ENCODE measurements around the gene UNC93B1.
"Not testable (repeated sequence)": the region's sequence is repeated elsewhere in the genome, so short reads cannot be mapped to it uniquely, and the experiment has no call there.

UNC93B1 gene

DNA sequence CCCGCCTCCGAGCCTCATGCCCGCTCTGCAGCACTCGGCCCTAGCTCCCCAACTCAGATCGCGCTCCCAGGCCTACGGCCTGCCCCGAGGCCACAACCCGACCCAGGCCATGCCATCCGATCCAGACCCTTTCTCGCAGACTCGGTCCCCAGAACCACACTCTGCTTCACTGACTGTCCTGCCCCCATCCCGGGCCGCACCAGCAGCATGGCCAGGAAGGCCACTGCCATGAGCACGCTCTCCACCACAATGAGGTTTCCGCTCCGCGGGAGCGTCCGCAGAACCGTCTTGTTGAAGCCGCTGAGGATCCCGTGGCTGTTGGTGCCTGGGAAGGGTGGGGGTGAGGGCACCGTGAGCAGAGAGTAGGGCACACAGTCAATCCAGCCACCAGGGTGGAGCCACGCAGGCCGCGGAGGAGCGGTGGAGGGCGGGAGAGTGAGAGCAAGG lies 6.4 kb downstream of the UNC93B1 start:
- in situ Hi-C loops (cut with MboI; ENCODE audit: low sequenced_read_pairs, unreplicated experiment) = no loop called here
- TF ChIP-seq, protein P1, sequence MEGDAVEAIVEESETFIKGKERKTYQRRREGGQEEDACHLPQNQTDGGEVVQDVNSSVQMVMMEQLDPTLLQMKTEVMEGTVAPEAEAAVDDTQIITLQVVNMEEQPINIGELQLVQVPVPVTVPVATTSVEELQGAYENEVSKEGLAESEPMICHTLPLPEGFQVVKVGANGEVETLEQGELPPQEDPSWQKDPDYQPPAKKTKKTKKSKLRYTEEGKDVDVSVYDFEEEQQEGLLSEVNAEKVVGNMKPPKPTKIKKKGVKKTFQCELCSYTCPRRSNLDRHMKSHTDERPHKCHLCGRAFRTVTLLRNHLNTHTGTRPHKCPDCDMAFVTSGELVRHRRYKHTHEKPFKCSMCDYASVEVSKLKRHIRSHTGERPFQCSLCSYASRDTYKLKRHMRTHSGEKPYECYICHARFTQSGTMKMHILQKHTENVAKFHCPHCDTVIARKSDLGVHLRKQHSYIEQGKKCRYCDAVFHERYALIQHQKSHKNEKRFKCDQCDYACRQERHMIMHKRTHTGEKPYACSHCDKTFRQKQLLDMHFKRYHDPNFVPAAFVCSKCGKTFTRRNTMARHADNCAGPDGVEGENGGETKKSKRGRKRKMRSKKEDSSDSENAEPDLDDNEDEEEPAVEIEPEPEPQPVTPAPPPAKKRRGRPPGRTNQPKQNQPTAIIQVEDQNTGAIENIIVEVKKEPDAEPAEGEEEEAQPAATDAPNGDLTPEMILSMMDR (IDR thresholded peaks at IDR 0.05; ENCODE audit: borderline replicate concordance, control extremely low read depth, extremely low read depth, insufficient read depth, missing control alignments) = no peak
- DNase-seq (ENCODE audit: low spot score) = no peak

DNA sequence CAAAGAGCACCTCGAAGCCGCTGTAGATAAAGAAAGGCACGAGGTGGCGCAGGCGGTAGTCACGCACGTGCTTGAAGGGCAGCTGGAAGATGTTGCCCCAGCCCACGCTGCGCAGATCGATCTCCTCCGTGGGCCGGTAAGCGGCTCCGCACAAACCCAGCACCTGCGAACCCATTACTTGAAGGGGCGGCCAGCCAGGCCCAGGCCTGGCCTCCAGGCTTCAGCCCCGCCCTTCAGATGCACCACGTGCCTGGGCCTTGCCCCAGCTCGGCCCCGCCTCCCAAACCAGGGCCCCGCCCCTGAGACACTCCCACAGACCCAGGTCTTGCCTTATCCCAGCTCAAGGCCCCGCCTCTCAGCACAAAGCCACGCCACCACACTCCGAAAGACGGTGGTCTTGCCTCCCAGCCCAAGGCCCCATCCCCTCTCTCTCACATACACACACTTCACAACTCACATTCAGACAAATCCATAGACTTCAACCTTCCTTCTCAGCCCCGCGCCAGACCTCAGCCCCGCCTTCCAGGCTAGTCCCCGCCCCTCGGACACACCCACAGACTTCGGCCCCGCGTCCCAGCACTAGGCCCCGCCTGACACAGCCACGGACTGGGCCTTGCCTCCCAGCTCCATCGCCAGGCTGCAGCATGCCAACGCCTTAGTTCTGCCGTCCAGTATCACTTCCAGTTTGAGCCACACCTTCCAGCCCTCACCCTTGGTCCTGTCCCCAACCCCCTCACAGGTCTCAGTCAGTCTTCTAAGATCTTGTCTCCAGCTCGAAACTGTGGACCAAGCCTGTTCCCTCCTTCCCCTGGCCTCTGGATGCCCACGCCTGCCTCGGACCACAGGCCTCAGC lies 7.0 kb downstream of the UNC93B1 start:
- in situ Hi-C loops (cut with MboI; ENCODE audit: low sequenced_read_pairs, unreplicated experiment) = no loop called here
- TF ChIP-seq, protein P1 (IDR thresholded peaks at IDR 0.05; ENCODE audit: borderline replicate concordance, control extremely low read depth, extremely low read depth, insufficient read depth, missing control alignments) = no peak
- DNase-seq (ENCODE audit: low spot score) = no peak

DNA sequence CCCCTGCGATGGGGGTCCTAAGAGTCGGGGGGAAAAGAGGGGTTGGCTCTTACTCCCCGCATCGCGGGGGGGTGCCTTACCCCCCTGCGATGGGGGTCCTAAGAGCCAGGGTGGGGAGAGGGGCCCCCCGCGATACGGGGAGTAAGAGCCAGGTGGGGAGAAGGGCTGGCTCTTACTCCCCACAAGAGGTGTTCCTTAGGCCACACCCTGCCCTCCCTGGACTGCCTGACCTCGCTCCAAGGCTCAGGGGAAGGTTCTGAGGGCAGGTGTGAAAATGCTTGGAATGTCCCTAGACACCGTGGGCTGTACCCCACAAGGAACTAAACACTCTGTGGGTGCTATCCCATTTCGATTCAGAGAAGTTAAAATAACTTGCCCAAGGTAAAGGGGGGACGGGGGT lies 7.8 kb downstream of the UNC93B1 start:
- DNase-seq (ENCODE audit: low spot score) = peak; percentile 8
- in situ Hi-C loops (cut with MboI; ENCODE audit: low sequenced_read_pairs, unreplicated experiment) = no loop called here
- TF ChIP-seq, protein P1 (IDR thresholded peaks at IDR 0.05; ENCODE audit: borderline replicate concordance, control extremely low read depth, extremely low read depth, insufficient read depth, missing control alignments) = no peak

DNA sequence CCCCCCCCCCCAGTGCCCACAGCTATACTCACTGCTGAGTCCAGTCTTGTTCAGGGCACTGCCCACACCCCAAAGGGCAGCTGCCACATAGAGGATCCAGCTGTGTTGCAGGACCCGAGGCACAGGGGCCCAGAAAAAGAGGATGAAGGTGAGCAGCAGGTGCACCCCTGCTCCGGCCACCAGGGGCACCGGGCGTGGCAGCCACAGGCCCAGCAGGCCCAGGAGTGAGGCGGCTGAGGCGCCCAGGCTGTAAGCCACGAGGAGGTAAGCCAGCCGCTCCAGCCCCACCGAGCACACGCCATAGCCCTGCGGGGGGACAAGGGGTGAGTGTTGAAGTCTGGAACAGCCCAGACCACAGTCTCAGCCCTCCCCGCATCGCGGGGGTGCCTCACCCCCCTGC lies 8.3 kb downstream of the UNC93B1 start:
- DNase-seq (ENCODE audit: low spot score); in situ Hi-C loops (cut with MboI; ENCODE audit: low sequenced_read_pairs, unreplicated experiment): not testable (repeated sequence)

DNA sequence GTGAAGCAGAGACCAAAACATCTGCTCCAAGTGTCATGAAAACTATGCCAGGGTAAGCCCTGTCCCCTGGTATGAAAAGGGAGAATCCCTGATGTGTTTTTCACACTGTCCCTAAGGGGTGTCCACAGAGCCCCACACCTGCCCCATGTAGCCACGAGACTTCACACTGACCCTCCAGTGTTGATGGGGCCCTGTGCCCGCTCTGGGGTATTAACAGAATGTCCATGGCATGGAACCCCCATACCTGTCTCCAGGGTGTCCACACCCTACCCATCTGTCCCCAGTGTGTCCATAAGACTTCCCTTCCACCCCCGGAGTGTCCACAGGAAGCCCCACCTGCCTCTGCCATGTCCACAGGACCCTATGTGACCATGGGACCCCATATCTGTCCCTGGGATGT lies 8.8 kb downstream of the UNC93B1 start:
- DNase-seq (ENCODE audit: low spot score) = peak; percentile 3
- in situ Hi-C loops (cut with MboI; ENCODE audit: low sequenced_read_pairs, unreplicated experiment) = not testable (repeated sequence)

DNA sequence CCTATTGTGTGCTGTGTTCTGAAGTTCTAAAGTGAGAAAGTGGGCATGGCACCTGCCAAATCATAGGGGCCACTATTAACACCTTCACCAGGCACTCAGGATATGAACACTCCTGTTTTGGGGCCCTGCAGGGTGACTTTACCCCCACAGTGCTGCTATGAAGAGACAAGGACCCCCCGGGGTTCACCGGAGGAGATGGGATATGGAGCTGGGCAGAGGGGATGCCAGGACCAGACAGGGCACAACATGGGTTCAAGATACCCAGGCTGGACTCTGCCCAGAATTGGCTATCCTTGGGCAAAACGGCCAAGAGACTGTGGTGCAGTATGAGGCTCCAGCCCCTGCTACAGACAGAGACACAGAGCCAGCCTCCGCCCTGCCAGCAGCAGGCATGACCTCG lies 9.5 kb downstream of the UNC93B1 start:
- in situ Hi-C loops (cut with MboI; ENCODE audit: low sequenced_read_pairs, unreplicated experiment); DNase-seq (ENCODE audit: low spot score): not testable (repeated sequence)

DNA sequence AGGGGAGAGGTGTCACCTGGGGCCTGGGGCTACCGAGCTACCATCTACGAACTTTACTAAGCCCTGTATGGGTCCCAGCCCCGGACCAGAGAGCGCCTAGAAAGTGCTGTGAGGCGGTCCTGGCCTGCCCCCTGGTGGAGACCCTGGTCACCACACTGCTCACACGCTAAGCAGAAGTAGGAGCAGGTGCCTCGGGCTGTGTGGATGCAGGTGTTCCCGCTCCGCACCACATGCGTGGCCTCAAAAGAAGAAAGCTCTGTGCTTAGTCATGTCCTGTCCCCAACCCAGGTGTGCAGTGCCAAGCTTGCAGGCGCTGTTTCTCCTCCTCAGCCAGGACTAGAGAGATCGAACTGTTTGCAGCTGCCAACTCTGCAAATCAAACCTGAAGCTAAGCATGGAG lies 10.1 kb downstream of the UNC93B1 start:
- peak; percentile 28 for DNase-seq (ENCODE audit: low spot score)

DNA sequence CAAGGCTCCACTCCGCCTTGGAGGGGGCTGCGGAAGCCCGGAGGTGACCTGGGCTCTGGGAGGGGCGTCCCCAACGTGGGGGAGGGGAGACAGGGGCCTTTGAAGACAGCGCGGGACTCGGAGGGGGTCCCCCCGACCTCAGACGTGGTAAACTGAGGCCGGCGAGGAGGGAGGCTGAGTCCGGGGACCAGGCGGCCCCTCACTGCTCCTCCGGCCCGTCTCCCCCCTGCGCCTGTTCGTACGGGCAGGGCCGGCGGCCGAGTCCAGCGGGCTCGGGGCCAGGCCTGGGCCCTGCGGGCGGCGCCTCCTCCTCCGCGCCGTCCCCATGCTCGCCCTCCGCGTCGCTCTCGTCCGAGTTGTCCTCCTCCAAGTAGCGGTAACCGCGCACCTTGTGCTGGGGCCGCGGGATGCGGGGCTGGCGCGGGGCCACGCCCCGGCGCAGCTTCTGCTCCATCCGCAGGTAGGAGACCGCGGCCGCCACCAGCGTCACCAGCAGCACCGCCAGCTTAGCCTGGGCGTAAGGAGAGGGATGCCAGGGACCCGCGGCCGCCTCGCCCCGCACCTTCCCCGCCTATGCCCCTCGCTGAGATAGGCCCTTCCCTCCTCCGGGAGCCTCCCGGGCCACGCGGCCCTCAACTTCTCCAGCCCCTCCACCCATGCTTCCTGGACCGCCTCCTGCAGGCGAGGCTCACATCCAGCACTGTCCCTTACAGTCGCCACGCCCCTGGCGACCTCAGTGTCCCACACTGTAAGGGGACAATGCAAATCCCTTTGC lies 12.4 kb downstream of the UNC93B1 start:
- DNase-seq (ENCODE audit: low spot score); in situ Hi-C loops (cut with MboI; ENCODE audit: low sequenced_read_pairs, unreplicated experiment): not testable (repeated sequence)

More for the DNA sequence above, 10.1 kb downstream of the UNC93B1 start:
- TF ChIP-seq, protein P1 (IDR thresholded peaks at IDR 0.05; ENCODE audit: borderline replicate concordance, control extremely low read depth, extremely low read depth, insufficient read depth, missing control alignments) = peak; percentile 38
- in situ Hi-C loops (cut with MboI; ENCODE audit: low sequenced_read_pairs, unreplicated experiment) = not testable (repeated sequence)

DNA sequence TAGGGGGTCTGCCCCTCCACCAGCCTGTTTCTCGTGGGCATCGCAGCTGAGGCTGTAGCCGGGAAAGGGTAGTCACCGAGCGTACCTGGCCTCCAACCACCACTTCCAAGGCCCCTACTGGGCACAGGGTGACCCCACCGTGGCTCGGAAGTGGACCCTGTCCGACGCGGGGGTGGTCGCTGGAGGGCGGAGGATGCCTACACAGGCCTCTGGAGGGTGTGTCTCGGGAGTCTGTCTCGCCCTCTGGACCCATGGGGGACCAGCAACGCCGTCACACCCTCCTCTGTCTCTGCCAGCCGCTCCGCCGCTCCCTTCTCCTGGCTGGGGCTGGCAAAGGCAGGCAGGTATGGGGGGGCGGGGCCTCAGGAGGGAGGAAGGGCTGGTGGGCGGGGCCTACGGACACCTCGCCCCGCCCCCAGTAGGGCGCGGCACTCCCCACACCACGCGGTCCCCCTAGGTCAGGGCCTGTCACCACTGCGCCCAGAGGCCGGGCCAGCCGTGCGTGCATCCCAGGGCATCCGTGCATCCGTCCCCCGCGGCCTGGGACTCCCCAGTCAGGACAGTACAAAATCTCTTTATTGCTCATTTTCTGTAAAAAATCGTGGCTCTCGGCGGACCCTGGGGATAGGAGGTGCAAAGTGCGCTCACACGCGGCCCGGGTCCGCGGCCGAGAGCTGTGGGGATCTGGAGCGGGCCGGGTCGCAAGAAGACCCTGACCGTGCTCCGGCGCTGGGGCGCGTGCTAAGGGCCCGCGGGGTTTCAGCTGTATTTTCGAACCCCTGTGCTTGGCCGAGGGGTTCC lies 13.2 kb downstream of the UNC93B1 start:
- peak; percentile 50 for DNase-seq (ENCODE audit: low spot score)
- in situ Hi-C loops (cut with MboI; ENCODE audit: low sequenced_read_pairs, unreplicated experiment) = not testable (repeated sequence)

DNA sequence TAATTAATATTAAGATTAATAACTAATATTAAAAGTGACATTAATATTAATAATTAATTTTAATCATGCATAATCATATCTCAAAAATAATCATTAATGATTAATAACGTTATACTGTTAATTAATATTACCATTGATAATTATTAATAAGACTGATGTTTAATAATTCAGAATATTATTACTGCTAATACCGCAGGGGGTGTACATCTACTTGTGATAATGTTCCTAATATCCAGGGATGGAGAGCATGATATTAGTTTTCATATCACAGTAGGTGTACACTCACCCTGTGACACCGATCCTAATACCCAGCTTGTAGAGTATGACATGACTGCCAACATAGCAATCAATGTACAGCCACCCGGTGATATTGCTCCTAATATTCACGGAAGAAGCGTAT lies 18.6 kb downstream of the UNC93B1 start:
- in situ Hi-C loops (cut with MboI; ENCODE audit: low sequenced_read_pairs, unreplicated experiment); DNase-seq (ENCODE audit: low spot score): not testable (repeated sequence)

Measured in GM13976 (cell line).